Dendritic cell treated with granulocyte-macrophage colony-stimulating factor and Interleukin-4, amounts not matched to agents 40 ng/mL and 50 ng/mL, for 4 days (primary cell): Measurements from ENCODE around the gene OTX1.

Experiments used
- H3K27ac Mint-ChIP-seq: one replicate; pipeline ENCODE4 v1.8.0; 2022; ENCODE audit warnings: mild to moderate bottlenecking, mixed read lengths
- H3K27me3 Mint-ChIP-seq: one replicate; pipeline ENCODE4 v1.8.0; 2022; ENCODE audit warnings: mild to moderate bottlenecking, mixed read lengths
- H3K36me3 Mint-ChIP-seq: one replicate; pipeline ENCODE4 v1.8.0; 2022; ENCODE audit warnings: low read depth, mixed read lengths
- H3K4me1 Mint-ChIP-seq: one replicate; pipeline ENCODE4 v1.8.0; 2022; ENCODE audit warnings: low read depth, mixed read lengths
- H3K4me3 Mint-ChIP-seq: one replicate; pipeline ENCODE4 v1.8.0; 2022; ENCODE audit warnings: mild to moderate bottlenecking, moderate library complexity, mixed read lengths
- H3K9me3 Mint-ChIP-seq: one replicate; pipeline ENCODE4 v1.8.0; 2022; ENCODE audit warnings: mixed read lengths
- intact Hi-C: fragments of 100-400 bp; cut with micrococcal nuclease; formaldehyde crosslinking; loops from one replicate; pipeline ENCODE4 v1.15.0; 2022

The OTX1 gene

GRCh38 chr2:63035169-63035568, 15.5 kb upstream of the OTX1 start:
- Mint-ChIP-seq H3K27ac (no peak overlapping the region), H3K4me3 (no peak overlapping the region), H3K9me3 (no peaks in the 10 kb centered on the region), H3K27me3 (no peaks in the 10 kb centered on the region), H3K36me3 (no peaks in the 10 kb centered on the region), H3K4me1 (no peaks in the 10 kb centered on the region)
- intact Hi-C loops: loop anchor here (5.0 kb wide), 1 partner anchor 277 kb away; no protein-coding TSS in a partner anchor

- no peak overlapping the region for H3K27ac Mint-ChIP-seq
- H3K4me3 Mint-ChIP-seq: no peak overlapping the region
- H3K36me3 Mint-ChIP-seq: no peaks in the 10 kb centered on the region
- no peaks in the 10 kb centered on the region for H3K9me3 Mint-ChIP-seq
- intact Hi-C loops: loop anchor here (5.0 kb wide), 1 partner anchor 277 kb away; no protein-coding TSS in a partner anchor
- H3K27me3 Mint-ChIP-seq: no peaks in the 10 kb centered on the region
- no peaks in the 10 kb centered on the region for H3K4me1 Mint-ChIP-seq
Observed at GRCh38 chr2:63035660-63036059, 15.0 kb upstream of the OTX1 start.

- Mint-ChIP-seq H3K27ac (no peak overlapping the region), H3K36me3 (no peaks in the 10 kb centered on the region), H3K27me3 (no peaks in the 10 kb centered on the region), H3K4me1 (no peaks in the 10 kb centered on the region), H3K9me3 (no peaks in the 10 kb centered on the region), H3K4me3 (no peak overlapping the region)
- intact Hi-C loops: loop anchor here (5.0 kb wide), 1 partner anchor 274 kb away; no protein-coding TSS in a partner anchor
Observed at GRCh38 chr2:63038034-63038433, 12.6 kb upstream of the OTX1 start.

- no peak overlapping the region for H3K4me3 Mint-ChIP-seq
- H3K27me3 Mint-ChIP-seq: peaks cover 14% of the 10 kb centered on the region
Observed at GRCh38 chr2:63040586-63040985, 10.0 kb upstream of the OTX1 start.

GRCh38 chr2:63041592-63041991, 9.0 kb upstream of the OTX1 start:
- H3K36me3 Mint-ChIP-seq: no peaks in the 10 kb centered on the region
- intact Hi-C loops: no loop called here
- H3K9me3 Mint-ChIP-seq: no peaks in the 10 kb centered on the region
- H3K4me1 Mint-ChIP-seq: no peaks in the 10 kb centered on the region
- H3K27me3 Mint-ChIP-seq: peaks cover 24% of the 10 kb centered on the region
- H3K4me3 Mint-ChIP-seq: no peak overlapping the region
- no peak overlapping the region for H3K27ac Mint-ChIP-seq

More at GRCh38 chr2:63040586-63040985, 10.0 kb upstream of the OTX1 start:
- H3K27ac Mint-ChIP-seq: no peak overlapping the region
- intact Hi-C loops: no loop called here
- H3K4me1 Mint-ChIP-seq: no peaks in the 10 kb centered on the region
- H3K36me3 Mint-ChIP-seq: no peaks in the 10 kb centered on the region
- no peaks in the 10 kb centered on the region for H3K9me3 Mint-ChIP-seq

- Mint-ChIP-seq H3K9me3 (no peaks in the 10 kb centered on the region), H3K4me3 (no peak overlapping the region), H3K27ac (no peak overlapping the region), H3K4me1 (peaks cover 25% of the 10 kb centered on the region), H3K27me3 (peaks cover 55% of the 10 kb centered on the region), H3K36me3 (no peaks in the 10 kb centered on the region)
- intact Hi-C loops: no loop called here
Observed at GRCh38 chr2:63044362-63045327, 6.0 kb upstream of the OTX1 start.

GRCh38 chr2:63046552-63046951, 4.1 kb upstream of the OTX1 start:
- intact Hi-C loops: no loop called here
- Mint-ChIP-seq H3K4me3 (no peak overlapping the region), H3K9me3 (no peaks in the 10 kb centered on the region), H3K4me1 (peaks cover 37% of the 10 kb centered on the region), H3K36me3 (no peaks in the 10 kb centered on the region), H3K27ac (no peak overlapping the region), H3K27me3 (peaks cover 70% of the 10 kb centered on the region)

GRCh38 chr2:63046961-63047320, 3.7 kb upstream of the OTX1 start:
- H3K4me3 Mint-ChIP-seq: no peak overlapping the region
- peaks cover 74% of the 10 kb centered on the region for H3K27me3 Mint-ChIP-seq
- intact Hi-C loops: no loop called here
- H3K4me1 Mint-ChIP-seq: peaks cover 38% of the 10 kb centered on the region
- no peaks in the 10 kb centered on the region for H3K36me3 Mint-ChIP-seq
- H3K27ac Mint-ChIP-seq: no peak overlapping the region
- no peaks in the 10 kb centered on the region for H3K9me3 Mint-ChIP-seq

GRCh38 chr2:63047321-63048279, 3.0 kb upstream of the OTX1 start:
- H3K36me3 Mint-ChIP-seq: no peaks in the 10 kb centered on the region
- peak overlapping the region; percentile 65 for H3K4me3 Mint-ChIP-seq
- peaks cover 45% of the 10 kb centered on the region for H3K4me1 Mint-ChIP-seq
- H3K27me3 Mint-ChIP-seq: peaks cover 81% of the 10 kb centered on the region
- no peaks in the 10 kb centered on the region for H3K9me3 Mint-ChIP-seq
- H3K27ac Mint-ChIP-seq: no peak overlapping the region
- intact Hi-C loops: no loop called here

GRCh38 chr2:63048367-63049171, 2.1 kb upstream of the OTX1 start:
- intact Hi-C loops: no loop called here
- Mint-ChIP-seq H3K4me3 (peak overlapping the region; percentile 28), H3K36me3 (no peaks in the 10 kb centered on the region), H3K9me3 (no peaks in the 10 kb centered on the region), H3K27ac (no peak overlapping the region), H3K27me3 (peaks cover 90% of the 10 kb centered on the region), H3K4me1 (peaks cover 54% of the 10 kb centered on the region)

GRCh38 chr2:63049211-63049969, 1.2 kb upstream of the OTX1 start:
- no peaks in the 10 kb centered on the region for H3K9me3 Mint-ChIP-seq
- H3K4me3 Mint-ChIP-seq: peak overlapping the region; percentile 70
- intact Hi-C loops: no loop called here
- peaks cover 95% of the 10 kb centered on the region for H3K27me3 Mint-ChIP-seq
- H3K36me3 Mint-ChIP-seq: no peaks in the 10 kb centered on the region
- peaks cover 62% of the 10 kb centered on the region for H3K4me1 Mint-ChIP-seq
- no peak overlapping the region for H3K27ac Mint-ChIP-seq

GRCh38 chr2:63049970-63050333, 678 bp upstream of the OTX1 start:
- Mint-ChIP-seq H3K27ac (no peak overlapping the region), H3K36me3 (no peaks in the 10 kb centered on the region), H3K9me3 (no peaks in the 10 kb centered on the region), H3K27me3 (peaks cover 96% of the 10 kb centered on the region), H3K4me1 (peaks cover 67% of the 10 kb centered on the region), H3K4me3 (peak overlapping the region; percentile 70)
- intact Hi-C loops: no loop called here
